HepG2 (cell line): Measurements from ENCODE around the gene SLC22A23. TPM values are rescaled to one million over a fixed set of nuclear protein-coding genes. Genes with fewer than 3 reads are reported as not detected.

ENCODE experiments used
- ATAC-seq: fragments of 200-7000 bp; cut with Tn5 transposase; 3 replicates; pipeline ENCODE4 v1.9.1; 2020; ENCODE audit warnings: mild to moderate bottlenecking, moderate library complexity
- BruUV-seq: library from RNA; stranded (reverse); fragments of 400-500 nt; replicated peaks from 2 replicates; lab custom pipeline; 2021; lab: Mats Ljungman, UMichigan
- CTCF ChIA-PET: fragments of 300-600 bp; formaldehyde crosslinking; extraction: SDS; loops from one replicate; lab custom pipeline; 2021; ENCODE audit warnings: low total read pairs, inconsistent platforms, low intra/inter-chr PET ratio; lab: Yijun Ruan, JAX
- POLR2A ChIA-PET: fragments of 350-600 bp; sonication (Branson Sonifier 250); formaldehyde crosslinking; loops from one replicate; lab custom pipeline; 2020; ENCODE audit warnings: antibody characterized with exemption, inconsistent platforms; lab: Yijun Ruan, JAX
- DNase-seq: peaks from one replicate; pipeline ENCODE4 v3.0.0-alpha.2; 2015; ENCODE audit warnings: low spot score
- FAIRE-seq: peaks from 3 replicates; lab custom pipeline; 2011; peaks lifted over from hg19 to GRCh38; lab: Jason Lieb, UNC
- H2AFZ ChIP-seq: one replicate; pipeline ENCODE4 v1.6.1; 2011; ENCODE audit warnings: low read length, inconsistent platforms
- H3K27ac ChIP-seq: fragments of 300-600 bp; 3 replicates; pipeline ENCODE4 v1.8.0; 2011; ENCODE audit warnings: mixed run types, mild to moderate bottlenecking, mixed read lengths, low read length, inconsistent platforms; ENCODE audit not compliant: insufficient read depth; ENCODE audit errors: extremely low read length
- H3K27me3 ChIP-seq, 2 experiments: fragments of 200-600 bp in 1 of 2; 2 replicates in 1 of 2; 3 replicates in 1 of 2; pipeline versions ENCODE4 v1.6.0 to v1.8.0; 2011; ENCODE audit warnings: low read length in 2 of 2, mild to moderate bottlenecking in 2 of 2, moderate library complexity in 2 of 2, inconsistent platforms in 1 of 2; ENCODE audit not compliant: insufficient read depth in 2 of 2, control insufficient read depth in 1 of 2
- H3K36me3 ChIP-seq, 2 experiments: fragments of 200-600 bp in 1 of 2; replicated peaks in 1 of 2; 2 replicates in 1 of 2; 3 replicates in 1 of 2; pipeline versions ENCODE4 v1.5.1 to v1.8.0; 2011; ENCODE audit warnings: low read length in 2 of 2, inconsistent platforms in 1 of 2; ENCODE audit not compliant: insufficient read depth in 2 of 2, control insufficient read depth in 1 of 2
- H3K4me1 ChIP-seq: 2 replicates; pipeline ENCODE4 v1.5.1; 2012; ENCODE audit warnings: low read length, inconsistent platforms; ENCODE audit not compliant: insufficient read depth
- H3K4me2 ChIP-seq: 2 replicates; pipeline ENCODE4 v1.6.0; 2011; ENCODE audit warnings: low read depth, low read length, inconsistent platforms
- H3K4me3 ChIP-seq, 3 experiments: fragments of 200-600 bp in 1 of 3; sonication (generic), shearing (Covaris generic) in 1 of 3; replicated peaks in 1 of 3; 2 replicates each; pipeline ENCODE4 v1.5.1; 2011 to 2016; ENCODE audit warnings: low read length in 3 of 3, inconsistent platforms in 2 of 3, low read depth in 2 of 3, mild to moderate bottlenecking in 2 of 3, control low read depth in 1 of 3, mixed read lengths in 1 of 3; ENCODE audit not compliant: insufficient read depth in 1 of 3
- H3K79me2 ChIP-seq: one replicate; pipeline ENCODE4 v1.6.1; 2011; ENCODE audit warnings: low read length, inconsistent platforms; ENCODE audit not compliant: insufficient read depth
- H3K9ac ChIP-seq: 2 replicates; pipeline ENCODE4 v1.6.0; 2011; ENCODE audit warnings: mild to moderate bottlenecking, low read depth, low read length, inconsistent platforms; ENCODE audit not compliant: insufficient read depth
- H3K9me3 ChIP-seq: 2 replicates; pipeline ENCODE4 v1.5.1; 2012; ENCODE audit warnings: mild to moderate bottlenecking, low read length
- H4K20me1 ChIP-seq: 2 replicates; pipeline ENCODE4 v1.6.0; 2011; ENCODE audit warnings: inconsistent platforms, mild to moderate bottlenecking, low read length, moderate library complexity; ENCODE audit not compliant: insufficient read depth
- ISX ChIP-seq: sonication (generic); formaldehyde crosslinking; conservative IDR thresholded peaks from 2 replicates; pipeline ENCODE4 v1.5.0; 2020; ENCODE audit warnings: missing genetic modification reagents
- SMAD3 ChIP-seq: sonication (generic); formaldehyde crosslinking; IDR thresholded peaks from 2 replicates; pipeline ENCODE4 v1.4.0; 2020; ENCODE audit warnings: missing genetic modification reagents
- TBX3 ChIP-seq: fragments of 450-650 bp; IDR thresholded peaks from 2 replicates; pipeline ENCODE4 v1.6.1; 2017; ENCODE audit warnings: antibody characterized with exemption, mild to moderate bottlenecking, inconsistent platforms, borderline replicate concordance
- ZNF607 ChIP-seq: sonication (generic); formaldehyde crosslinking; IDR thresholded peaks from 2 replicates; pipeline ENCODE4 v1.5.1; 2020; ENCODE audit warnings: missing genetic modification reagents, mild to moderate bottlenecking, borderline replicate concordance
- WGBS: methylation state at CpG from one replicate; pipeline ENCODE4 v1.1.6; 2017; ENCODE audit warnings: low lambda C conversion rate; 5-methylcytosine and 5-hydroxymethylcytosine counted together
- in situ Hi-C: cut with HindIII; loops from 2 replicates; pipeline ENCODE4 v1.10.0; 2017; ENCODE audit warnings: low pct_unique_long_range_greater_than_20kb; ENCODE audit not compliant: extremely low pct_ligation_motif_present
- intact Hi-C: fragments of 100-400 bp; cut with micrococcal nuclease; formaldehyde crosslinking; loops from one replicate; pipeline ENCODE4 v1.10.0; 2022; ENCODE audit not compliant: unreplicated experiment
- polyA plus RNA-seq, 8 experiments: library from polyadenylated mRNA; depleted of rRNA in 3 of 8; stranded (reverse) in 7 of 8; unstranded in 1 of 8; fragments of >200 nt; fragmentation: Illumina TruSeq in 4 of 8; extraction: Trizol in 4 of 8; gene quantifications; 2 replicates each; pipeline versions ENCODE4 v1.2.1 to v1.2.3, GENCODE V29; 2011 to 2016; ENCODE audit warnings: low read depth in 4 of 8, missing spikeins in 1 of 8, mixed read lengths in 1 of 8; ENCODE audit not compliant: insufficient read depth in 1 of 8
- total RNA-seq, 5 experiments: library from RNA; depleted of rRNA; stranded (reverse); fragments of >200 nt; fragmentation: Illumina TruSeq; extraction: Trizol; gene quantifications; 2 replicates each; pipeline ENCODE4 v1.2.3, GENCODE V29; 2016; ENCODE audit warnings: low read depth in 1 of 5
- TF ChIP-seq, protein P1 (sequence below): sonication (generic); formaldehyde crosslinking; IDR thresholded peaks from 2 replicates; pipeline ENCODE4 v1.4.0; 2020; ENCODE audit warnings: missing genetic modification reagents, mild to moderate bottlenecking, borderline replicate concordance
- TF ChIP-seq, protein P2 (sequence below): sonication (generic); formaldehyde crosslinking; IDR thresholded peaks from 2 replicates; pipeline ENCODE4 v1.4.0; 2020; ENCODE audit warnings: missing genetic modification reagents

SLC22A23 gene
- total and polyA plus RNA-seq, 2 of the 13 experiments (the other 11 are each of a cell fraction or from before 2014, with no cell fraction given), result 11.8 to 17.5 TPM

DNA sequence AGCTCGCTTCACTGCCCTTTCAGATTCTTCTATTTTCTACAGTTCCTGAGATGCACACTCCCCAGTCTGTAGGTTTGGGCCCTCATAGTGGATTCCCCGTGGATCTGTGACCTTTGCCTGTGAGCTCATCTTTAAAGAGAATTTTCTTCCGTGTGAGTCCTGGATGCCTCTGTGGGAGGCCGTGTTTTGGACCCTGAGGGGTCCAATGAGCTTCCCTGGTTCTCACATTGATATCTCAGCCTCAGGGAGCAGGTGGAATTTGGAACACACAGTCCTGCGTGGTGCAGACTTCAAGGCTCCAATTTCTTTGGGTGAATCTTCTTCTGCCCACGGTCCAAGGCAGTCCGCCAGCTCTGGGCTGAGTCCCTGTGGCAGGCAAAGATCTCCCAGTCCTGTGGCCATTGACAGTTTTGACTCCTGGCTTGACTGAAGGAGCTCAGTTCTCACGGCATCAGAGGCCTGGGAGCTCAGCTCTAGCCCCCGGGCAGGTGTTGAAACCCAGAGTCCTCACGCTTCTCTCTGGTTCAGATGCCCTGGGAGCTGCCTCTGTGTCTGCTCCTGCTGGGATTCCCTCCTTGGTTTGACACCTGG lies 137.1 kb downstream of the SLC22A23 start:
- ATAC-seq, result no peak

DNA sequence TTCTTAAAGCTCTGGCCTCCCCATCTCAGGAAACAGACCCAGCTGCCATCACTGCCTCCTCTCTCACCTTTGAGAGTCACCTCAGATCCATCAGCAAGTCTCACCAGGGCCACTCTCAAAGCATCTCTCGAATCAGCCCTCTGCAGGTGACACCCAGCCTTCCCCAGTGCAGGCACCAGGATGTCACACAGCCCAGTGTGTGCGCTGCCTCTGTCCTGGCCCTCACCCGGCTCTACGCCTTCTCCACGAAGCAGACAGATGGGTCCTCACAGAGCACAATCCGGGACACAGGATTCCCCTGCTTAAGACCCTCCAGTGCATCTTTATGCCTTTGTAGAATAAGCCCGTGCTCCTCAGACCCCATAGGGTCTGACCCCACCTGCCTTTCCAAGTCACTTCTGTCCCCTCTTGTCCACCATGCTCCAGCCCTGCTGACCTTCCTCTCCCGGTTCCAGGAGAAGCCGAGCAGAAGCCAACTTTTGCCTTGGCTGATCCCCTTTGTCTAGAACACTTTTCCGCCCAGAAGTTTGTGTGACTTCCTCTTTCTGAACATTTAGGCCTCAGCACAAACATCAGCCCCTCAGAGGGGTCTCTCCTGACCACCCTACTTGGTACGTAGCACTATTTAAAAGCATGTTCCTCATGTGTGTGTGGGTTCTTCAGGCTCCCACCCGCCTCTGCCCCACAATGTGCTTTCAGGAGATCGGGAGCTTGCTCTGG lies 137.9 kb downstream of the SLC22A23 start:
- Histone ChIP-seq H3K27ac (no peak overlapping the region), H3K4me3 (no peak overlapping the region), H3K36me3 (peaks cover 46 to 87% of the 10 kb centered on the region in 2 experiments), H4K20me1 (no peaks in the 10 kb centered on the region), H3K9ac (no peak overlapping the region), H3K9me3 (no peaks in the 10 kb centered on the region), H3K79me2 (no peaks in the 10 kb centered on the region), H3K27me3 (no peaks in the 10 kb centered on the region), H2AFZ (no peak overlapping the region), H3K4me1 (no peaks in the 10 kb centered on the region), H3K4me2 (no peak overlapping the region)
- ChIA-PET POLR2A (no interaction called here), CTCF (no interaction called here)
- no peak; the same call in 2 of the 3 replicates for ATAC-seq
- in situ Hi-C loops (no loop called here), intact Hi-C loops (no loop called here)
- TF ChIP-seq, protein P1, sequence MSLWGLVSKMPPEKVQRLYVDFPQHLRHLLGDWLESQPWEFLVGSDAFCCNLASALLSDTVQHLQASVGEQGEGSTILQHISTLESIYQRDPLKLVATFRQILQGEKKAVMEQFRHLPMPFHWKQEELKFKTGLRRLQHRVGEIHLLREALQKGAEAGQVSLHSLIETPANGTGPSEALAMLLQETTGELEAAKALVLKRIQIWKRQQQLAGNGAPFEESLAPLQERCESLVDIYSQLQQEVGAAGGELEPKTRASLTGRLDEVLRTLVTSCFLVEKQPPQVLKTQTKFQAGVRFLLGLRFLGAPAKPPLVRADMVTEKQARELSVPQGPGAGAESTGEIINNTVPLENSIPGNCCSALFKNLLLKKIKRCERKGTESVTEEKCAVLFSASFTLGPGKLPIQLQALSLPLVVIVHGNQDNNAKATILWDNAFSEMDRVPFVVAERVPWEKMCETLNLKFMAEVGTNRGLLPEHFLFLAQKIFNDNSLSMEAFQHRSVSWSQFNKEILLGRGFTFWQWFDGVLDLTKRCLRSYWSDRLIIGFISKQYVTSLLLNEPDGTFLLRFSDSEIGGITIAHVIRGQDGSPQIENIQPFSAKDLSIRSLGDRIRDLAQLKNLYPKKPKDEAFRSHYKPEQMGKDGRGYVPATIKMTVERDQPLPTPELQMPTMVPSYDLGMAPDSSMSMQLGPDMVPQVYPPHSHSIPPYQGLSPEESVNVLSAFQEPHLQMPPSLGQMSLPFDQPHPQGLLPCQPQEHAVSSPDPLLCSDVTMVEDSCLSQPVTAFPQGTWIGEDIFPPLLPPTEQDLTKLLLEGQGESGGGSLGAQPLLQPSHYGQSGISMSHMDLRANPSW (CRISPR knock-in tag), result no peak
- TF ChIP-seq SMAD3 (CRISPR knock-in tag), result no peak
- TF ChIP-seq, protein P2, sequence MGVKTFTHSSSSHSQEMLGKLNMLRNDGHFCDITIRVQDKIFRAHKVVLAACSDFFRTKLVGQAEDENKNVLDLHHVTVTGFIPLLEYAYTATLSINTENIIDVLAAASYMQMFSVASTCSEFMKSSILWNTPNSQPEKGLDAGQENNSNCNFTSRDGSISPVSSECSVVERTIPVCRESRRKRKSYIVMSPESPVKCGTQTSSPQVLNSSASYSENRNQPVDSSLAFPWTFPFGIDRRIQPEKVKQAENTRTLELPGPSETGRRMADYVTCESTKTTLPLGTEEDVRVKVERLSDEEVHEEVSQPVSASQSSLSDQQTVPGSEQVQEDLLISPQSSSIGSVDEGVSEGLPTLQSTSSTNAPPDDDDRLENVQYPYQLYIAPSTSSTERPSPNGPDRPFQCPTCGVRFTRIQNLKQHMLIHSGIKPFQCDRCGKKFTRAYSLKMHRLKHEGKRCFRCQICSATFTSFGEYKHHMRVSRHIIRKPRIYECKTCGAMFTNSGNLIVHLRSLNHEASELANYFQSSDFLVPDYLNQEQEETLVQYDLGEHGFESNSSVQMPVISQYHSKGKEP (CRISPR knock-in tag), result no peak
- BruUV-seq, result no TSS peak
- FAIRE-seq, result no peak
- WGBS, result 95% methylated on average over 13 of the region's 13 CpGs
- DNase-seq, result no peak

More for the DNA sequence above, 137.1 kb downstream of the SLC22A23 start:
- no peaks in the 10 kb centered on the region for H3K27me3 ChIP-seq
- H3K9me3 ChIP-seq, result no peaks in the 10 kb centered on the region
- H3K79me2 ChIP-seq, result no peaks in the 10 kb centered on the region
- peaks cover 47 to 88% of the 10 kb centered on the region in 2 experiments for H3K36me3 ChIP-seq
- peaks cover 3% of the 10 kb centered on the region; the same call in 1 of the 2 replicates for H4K20me1 ChIP-seq
- H3K27ac ChIP-seq, result no peak overlapping the region
- H3K4me1 ChIP-seq, result no peaks in the 10 kb centered on the region
- 96% methylated on average over 10 of the region's 10 CpGs for WGBS
- BruUV-seq, result no TSS peak
- no peak for DNase-seq
- intact Hi-C loops (no loop called here), in situ Hi-C loops (no loop called here)
- no peak overlapping the region for H2AFZ ChIP-seq
- TF ChIP-seq ISX (CRISPR knock-in tag), result no peak
- TF ChIP-seq ZNF607 (CRISPR knock-in tag), result no peak
- no peak for TF ChIP-seq TBX3
- no peak overlapping the region for H3K4me2 ChIP-seq
- no peak for FAIRE-seq
- H3K4me3 ChIP-seq, result no peak overlapping the region
- ChIA-PET POLR2A (no interaction called here), CTCF (no interaction called here)
- no peak overlapping the region for H3K9ac ChIP-seq
